ENCODE results near the gene CRK. TPM values are rescaled to one million over a fixed set of nuclear protein-coding genes. Genes with fewer than 3 reads are reported as not detected.

Gene CRK
- total and polyA plus RNA-seq, 12 donors, result 22.2 to 47.5 (median 36.0) TPM

DNA sequence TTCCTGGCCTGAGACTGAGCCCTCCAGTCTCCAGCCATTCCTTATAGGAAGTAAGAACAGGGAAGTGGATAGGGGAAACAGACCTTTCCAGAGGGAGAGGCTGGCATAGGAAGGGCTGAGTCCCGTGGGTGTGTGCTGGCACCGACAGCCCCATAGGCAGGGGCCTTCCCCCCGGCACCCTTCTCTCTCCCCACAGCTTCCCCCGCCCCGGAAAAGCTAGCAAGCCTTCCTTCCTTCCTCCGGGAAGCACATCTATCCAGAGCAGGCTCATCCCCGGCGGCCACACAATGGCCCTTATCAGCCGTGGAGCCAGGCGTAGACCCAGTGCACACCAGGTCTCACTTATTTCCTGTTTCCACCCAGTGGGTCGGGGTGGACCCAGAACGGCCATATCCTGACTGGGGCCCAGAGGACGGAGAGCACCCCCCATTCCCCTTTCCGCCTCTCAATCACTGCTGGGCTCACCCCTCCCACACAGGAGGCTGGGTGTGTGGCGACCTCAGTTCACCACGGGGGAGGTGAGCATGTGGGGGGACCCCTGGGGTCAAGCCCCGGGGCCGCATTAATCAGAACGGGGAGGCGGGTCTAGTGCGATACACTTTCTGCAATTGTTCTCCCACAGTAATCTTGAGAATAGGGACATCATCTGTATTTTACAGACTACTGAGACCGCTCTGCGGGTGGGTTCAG, 37.4 kb upstream of the CRK start:
- Histone ChIP-seq H3K27ac (peak overlapping the region; percentile 88 to 100 (median 97)), H3K36me3 (peaks cover 0 to 42% (median 6%) of the 10 kb centered on the region in 9 donors), H3K27me3 (peaks cover 0 to 10% (median 0%) of the 10 kb centered on the region in 7 donors), H3K4me3 (peak overlapping the region in 9 of 10 donors; percentile 54 to 84 (median 74)), H3K9me3 (no peaks in the 10 kb centered on the region), H3K4me1 (peaks cover 18 to 93% (median 81%) of the 10 kb centered on the region in 9 donors)
- WGBS, 2 donors, result 40 to 46% methylated on average over 23 of the region's 23 CpGs
- DNase-seq, result peak; percentile 62 to 69
- peak; percentile 7 to 62 (median 36) for ATAC-seq
- intact Hi-C loops (cut with DNase I), result loop anchor here in 3 of 10 donors (2.0 to 5.0 kb wide), 2 partner anchors 17 to 36 kb away; partner anchors contain the start of gene CRK (in 1 of the 3)
- TF ChIP-seq, protein P1, sequence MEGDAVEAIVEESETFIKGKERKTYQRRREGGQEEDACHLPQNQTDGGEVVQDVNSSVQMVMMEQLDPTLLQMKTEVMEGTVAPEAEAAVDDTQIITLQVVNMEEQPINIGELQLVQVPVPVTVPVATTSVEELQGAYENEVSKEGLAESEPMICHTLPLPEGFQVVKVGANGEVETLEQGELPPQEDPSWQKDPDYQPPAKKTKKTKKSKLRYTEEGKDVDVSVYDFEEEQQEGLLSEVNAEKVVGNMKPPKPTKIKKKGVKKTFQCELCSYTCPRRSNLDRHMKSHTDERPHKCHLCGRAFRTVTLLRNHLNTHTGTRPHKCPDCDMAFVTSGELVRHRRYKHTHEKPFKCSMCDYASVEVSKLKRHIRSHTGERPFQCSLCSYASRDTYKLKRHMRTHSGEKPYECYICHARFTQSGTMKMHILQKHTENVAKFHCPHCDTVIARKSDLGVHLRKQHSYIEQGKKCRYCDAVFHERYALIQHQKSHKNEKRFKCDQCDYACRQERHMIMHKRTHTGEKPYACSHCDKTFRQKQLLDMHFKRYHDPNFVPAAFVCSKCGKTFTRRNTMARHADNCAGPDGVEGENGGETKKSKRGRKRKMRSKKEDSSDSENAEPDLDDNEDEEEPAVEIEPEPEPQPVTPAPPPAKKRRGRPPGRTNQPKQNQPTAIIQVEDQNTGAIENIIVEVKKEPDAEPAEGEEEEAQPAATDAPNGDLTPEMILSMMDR (IDR thresholded peaks at IDR 0.05), result no peak

DNA sequence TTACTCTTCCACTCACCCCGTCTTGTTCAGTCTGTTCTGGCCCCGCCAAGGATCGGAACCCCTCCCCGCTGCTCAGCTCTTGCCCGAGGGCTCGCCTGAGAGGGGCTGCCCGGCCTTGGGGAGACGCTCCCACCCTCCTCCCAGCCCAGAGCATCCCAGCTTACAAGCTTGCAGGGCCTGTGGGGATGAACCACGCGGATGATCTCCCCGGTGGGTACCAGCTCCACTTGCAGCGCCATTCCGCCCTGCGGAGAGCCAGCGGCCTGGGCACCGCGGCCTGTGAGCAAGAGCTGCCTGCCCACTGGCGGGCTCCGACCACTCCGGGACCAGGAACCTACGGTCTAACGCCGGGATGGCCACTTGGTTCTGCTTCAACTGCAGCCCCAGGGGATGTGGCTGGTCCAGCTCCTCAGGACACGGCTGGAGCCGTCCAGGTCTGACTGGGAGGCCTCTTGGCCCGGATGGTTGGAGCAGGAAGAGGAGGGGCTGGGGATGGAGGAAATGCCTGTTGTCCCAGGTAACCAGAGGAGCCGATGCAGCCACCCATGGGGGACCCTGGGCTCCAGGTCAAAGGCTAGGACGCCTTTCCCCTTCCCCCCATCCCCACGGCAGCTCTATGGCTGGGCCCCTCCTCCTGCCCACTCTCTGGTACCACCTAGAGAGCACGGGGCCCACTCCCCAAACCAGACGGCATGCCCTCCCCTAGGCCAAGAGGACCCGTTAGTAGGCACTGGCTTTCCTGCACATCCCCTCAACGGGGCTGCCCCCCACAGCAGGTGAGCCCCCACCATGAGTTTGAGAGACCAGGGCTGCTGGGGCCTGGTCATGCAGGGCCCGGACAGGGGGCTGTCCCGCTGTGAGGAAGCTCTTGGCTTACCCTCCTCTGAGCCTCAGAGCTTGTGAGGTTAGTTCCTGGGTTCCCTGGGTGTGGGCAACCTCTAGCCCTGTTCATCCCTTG, 36.5 kb upstream of the CRK start, which contains the start of gene MYO1C:
Gene MYO1C, minus strand, starts transcription at position 438 of the 958 bp plus-strand sequence. Its CDS starts 199 bp downstream, at position 239.
- H3K27me3 ChIP-seq, result peaks cover 0 to 14% (median 0%) of the 10 kb centered on the region in 7 donors
- DNase-seq (peak in 1 of 2 donors; percentile 59), ATAC-seq (peak in 6 of 8 donors; percentile 2 to 41 (median 15))
- TF ChIP-seq, protein P1 (IDR thresholded peaks at IDR 0.05), result no peak
- H3K27ac ChIP-seq, result peak within 1 kb of the TSS; percentile 88 to 100 (median 97)
- H3K4me1 ChIP-seq, result peaks cover 20 to 90% (median 81%) of the 10 kb centered on the region in 9 donors
- peak within 1 kb of the TSS; percentile 54 to 84 (median 70) for H3K4me3 ChIP-seq
- H3K9me3 ChIP-seq, result no peaks in the 10 kb centered on the region
- 44 to 53% methylated on average over 33 to 35 of the region's 35 CpGs for WGBS, 2 donors
- intact Hi-C loops (cut with DNase I), result loop anchor here in 3 of 10 donors (2.0 to 5.0 kb wide), 2 partner anchors 18 to 35 kb away; partner anchors contain the start of gene CRK (in 1 of the 3)
- peaks cover 0 to 33% (median 5%) of the 10 kb centered on the region in 9 donors for H3K36me3 ChIP-seq

DNA sequence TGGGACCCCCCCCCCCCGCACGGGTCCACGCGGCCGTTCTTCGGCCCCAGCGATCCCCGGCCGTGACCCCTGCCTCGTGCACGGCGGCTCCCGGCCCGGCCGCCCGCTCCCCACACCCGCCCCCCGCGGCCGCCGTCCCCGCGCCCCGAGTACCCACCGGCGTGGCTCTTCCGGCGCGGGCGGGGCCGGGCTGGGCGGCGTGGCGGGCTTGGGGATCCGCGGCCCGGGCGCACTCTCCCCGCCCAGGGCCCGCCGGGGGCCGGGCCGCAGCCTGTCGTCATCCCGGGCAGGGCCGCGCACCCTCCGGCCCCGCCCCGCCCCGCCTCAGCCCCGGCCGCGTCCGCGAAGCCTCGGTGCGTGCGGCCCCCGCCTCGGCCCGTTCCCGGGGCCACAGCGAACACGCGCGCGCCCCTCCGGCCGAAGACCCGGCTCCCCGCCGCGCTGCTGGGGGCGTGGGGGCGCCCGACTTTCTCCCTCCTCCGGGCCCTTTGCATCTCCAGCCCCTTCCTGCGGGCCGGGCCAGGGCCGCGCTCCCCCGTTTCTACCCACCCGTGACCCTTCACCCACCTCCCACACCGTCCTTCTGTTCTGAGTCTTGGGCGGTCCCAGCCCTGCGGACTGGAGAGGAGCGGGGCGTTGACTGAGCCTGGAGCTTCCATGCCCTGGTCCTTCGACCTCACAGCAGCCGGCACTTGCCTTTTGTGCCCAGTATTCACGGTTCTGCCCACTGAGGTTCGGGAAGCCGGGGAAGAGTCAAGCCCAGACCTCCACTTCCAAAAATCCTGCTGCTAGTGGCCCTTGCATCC, 35.6 kb upstream of the CRK start:
- peaks cover 28 to 90% (median 82%) of the 10 kb centered on the region in 9 donors for H3K4me1 ChIP-seq

More for the DNA sequence above, 35.6 kb upstream of the CRK start:
- ATAC-seq (peak; percentile 8 to 61 (median 36)), DNase-seq (peak; percentile 67 to 80)
- Histone ChIP-seq H3K27ac (peak overlapping the region; percentile 94 to 100 (median 98)), H3K27me3 (peaks cover 0 to 23% (median 0%) of the 10 kb centered on the region in 7 donors), H3K36me3 (peaks cover 0 to 24% (median 5%) of the 10 kb centered on the region in 9 donors), H3K4me3 (peak overlapping the region; percentile 60 to 84 (median 74)), H3K9me3 (no peaks in the 10 kb centered on the region)
- 2% methylated on average over 64 to 87 of the region's 94 CpGs for WGBS, 2 donors
- intact Hi-C loops (cut with DNase I), result loop anchor here in 5 of 10 donors (2.0 to 5.0 kb wide), 3 partner anchors 19 to 34 kb away; partner anchors contain the start of gene CRK (in 1 of the 5)
- TF ChIP-seq, protein P1 (IDR thresholded peaks at IDR 0.05), result no peak
